GM18499 (cell line): ENCODE results near the gene LMO1.

Source experiments
- ATAC-seq: cut with Tn5 transposase; IDR thresholded peaks from one replicate; pipeline ENCODE4 v1.9.1; 2021; ENCODE audit warnings: moderate number of reproducible peaks; ENCODE audit not compliant: insufficient read depth, unreplicated experiment

The LMO1 gene

GRCh38 chr11:8209208-8209807, 54.4 kb downstream of the LMO1 start:
- ATAC-seq: no peak

DNA sequence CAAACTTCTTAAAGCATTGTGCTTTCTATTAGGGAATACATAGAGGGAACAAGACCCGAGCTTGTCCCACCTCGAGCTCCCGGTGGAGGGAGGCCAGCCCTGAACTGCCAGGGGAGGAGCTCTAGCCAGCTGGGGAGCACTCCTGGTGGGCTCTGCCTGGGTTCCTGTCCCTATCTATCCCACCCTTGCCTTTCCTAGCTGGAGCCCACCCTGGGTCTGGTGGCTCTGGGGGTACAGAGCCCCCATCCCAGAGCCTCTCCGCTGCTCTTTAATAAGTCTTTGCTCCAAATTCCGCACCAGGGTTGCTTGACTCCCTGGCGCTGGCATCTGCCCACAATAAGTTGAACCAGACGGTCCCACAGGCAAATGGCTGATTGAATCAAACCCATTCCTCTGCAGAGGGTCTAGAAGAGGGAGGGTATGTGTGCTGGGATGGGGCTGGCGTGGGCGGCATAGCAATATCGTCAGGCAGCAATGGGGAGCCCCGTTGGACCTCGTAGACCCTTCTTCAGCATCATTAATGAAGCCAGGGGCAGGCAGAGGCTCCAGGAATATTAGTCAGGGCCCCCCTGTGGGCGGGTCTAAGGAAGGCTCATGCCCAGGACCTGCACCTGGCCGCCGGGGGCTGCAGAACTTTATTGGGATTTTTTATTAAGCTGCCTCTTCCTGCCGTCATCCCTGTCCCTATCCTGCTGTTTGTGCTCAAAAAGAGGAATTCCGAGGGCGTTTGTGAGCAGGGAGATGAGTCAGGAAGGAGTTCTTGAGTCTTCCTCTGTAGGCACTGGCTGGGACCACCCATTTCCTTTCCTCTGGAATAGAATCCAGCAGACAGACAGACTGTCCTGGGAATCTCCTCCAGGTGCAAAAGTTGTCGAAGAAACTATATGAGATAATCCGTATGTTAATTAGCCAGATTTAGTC, 56.3 kb downstream of the LMO1 start:
- ATAC-seq: no peak

- no peak for ATAC-seq
These were observed 57.2 kb downstream of the LMO1 start for GRCh38 chr11:8206251-8207079.

GRCh38 chr11:8205566-8205965, 58.1 kb downstream of the LMO1 start:
- no peak for ATAC-seq

- ATAC-seq: no peak
These were observed 59.1 kb downstream of the LMO1 start for GRCh38 chr11:8204596-8204995.

DNA sequence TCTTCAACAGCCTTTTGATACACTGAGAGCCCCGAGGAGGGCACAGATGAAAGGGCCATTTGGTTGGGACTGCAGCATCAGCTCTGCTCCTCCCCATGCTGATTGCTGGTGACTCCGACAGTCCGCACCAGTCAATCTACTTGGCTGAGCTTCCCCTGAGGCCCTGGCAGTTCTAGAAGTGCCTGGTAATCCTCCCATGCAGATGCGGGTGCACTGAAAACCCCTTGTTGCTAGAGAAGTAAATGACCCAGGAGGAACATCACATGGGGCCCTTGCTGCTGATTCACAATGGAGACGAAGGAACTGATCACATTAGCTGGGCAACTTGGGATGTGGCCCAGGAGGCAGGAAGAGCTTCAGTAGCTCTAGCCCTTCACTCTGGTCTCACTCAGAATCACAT, 59.7 kb downstream of the LMO1 start:
- no peak for ATAC-seq

DNA sequence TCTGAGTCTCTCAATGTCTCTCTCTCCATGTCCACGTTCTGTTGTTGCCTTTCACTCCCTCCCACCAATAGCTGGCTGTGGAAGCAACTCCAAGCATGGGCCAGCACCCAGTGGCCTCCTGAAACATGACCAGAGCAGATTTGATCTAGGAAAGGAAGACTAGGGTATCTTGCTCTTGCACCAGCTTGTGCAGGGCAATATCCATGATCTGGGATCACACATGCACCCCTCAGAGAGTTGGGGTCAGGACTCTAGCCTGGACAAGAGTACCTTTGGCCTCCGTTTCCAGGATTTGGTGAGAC, 60.3 kb downstream of the LMO1 start:
- ATAC-seq: no peak

- ATAC-seq: no peak
These were observed 60.9 kb downstream of the LMO1 start for GRCh38 chr11:8202516-8203413.

DNA sequence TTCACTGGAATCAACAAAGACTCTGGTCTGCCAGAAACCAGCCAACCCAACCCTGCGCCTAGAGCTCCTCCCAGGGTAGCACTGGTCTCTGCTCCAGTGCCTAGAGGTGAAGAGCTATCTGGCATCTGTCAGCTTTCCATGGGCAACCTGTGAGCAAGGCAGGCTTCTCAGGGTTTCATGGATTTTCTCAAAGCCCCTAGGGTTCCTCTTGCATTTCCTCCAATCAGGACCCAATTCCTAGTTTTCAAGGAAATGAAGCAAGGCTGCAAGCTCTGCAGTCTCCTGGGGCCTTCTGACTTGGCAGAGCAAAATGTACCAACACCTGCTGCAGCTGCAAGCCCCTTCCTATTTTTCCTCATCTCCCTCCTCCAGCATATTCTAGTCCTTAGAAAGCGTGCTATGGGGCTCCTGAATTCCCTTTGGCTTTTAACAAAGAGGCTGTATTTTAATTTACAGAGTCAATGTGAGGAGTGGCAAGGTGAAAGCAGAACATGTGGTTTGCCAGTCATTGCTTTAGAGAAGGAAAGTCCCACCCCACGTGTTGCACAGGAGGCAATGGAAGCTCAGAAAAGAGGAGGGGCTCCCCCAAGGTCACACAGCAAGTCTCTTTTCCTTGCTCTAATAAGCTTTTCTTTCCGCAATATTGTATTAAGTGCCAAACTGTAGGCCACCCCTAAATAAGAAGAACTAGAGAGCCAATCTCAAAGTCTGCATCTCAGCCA, 61.9 kb downstream of the LMO1 start:
- ATAC-seq: no peak

DNA sequence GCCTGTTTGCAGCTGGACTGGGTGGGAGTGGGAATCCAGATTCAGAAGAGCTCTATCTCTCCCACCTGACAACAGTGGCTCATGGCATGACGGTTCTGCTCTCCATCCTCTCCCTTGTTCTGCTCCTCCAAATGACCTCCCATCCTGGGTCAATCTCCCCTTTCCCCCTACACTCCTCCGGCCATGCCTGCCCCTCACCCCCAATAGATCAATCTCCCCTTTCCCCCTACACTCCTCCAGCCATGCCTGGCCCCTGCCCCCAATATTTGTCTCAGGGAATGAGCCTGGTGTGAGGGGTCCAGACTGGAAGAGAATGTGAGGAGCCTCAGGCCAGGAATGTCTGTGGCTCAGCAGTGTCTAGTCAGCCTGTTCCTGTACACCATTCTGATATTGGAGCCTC, 64.0 kb downstream of the LMO1 start:
- ATAC-seq: no peak

DNA sequence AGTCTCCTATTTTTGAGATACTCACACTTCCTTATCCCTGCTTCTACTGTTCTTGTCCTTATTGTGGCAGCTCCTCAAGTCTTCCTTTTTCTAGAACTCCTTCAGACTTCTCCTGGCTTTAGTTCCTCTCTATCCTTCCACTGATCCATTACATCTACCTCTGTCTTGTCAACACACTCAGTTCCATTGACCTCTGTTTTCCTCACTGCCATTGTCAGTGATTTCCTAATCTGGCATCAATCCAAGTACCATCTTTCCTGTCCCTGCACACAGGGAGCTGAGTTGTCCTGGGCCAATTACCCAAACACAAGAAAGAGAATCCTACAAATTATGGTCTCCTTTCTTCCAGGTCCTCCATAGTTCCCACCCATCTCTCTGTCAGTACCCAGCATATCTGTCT, 66.9 kb downstream of the LMO1 start:
- ATAC-seq: no peak

DNA sequence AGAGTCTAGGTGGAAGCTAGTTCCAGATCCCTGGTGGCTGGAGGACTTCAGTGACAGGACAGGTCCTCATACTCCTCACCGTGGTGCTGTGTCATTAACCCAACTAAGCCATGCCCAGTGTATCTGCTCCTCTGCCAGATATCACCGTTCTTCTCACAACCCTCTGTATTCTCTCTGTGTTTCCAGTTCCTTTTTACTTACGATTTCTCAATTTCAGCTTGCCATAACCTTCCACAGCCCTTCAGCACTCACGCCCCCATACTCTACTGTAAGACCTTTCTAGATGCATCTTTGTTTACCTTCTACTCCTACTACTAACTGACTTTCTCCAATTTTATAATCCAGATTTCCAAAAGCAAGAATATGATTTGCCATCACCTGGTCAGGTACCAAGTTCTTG, 68.7 kb downstream of the LMO1 start:
- ATAC-seq: no peak

- no peak for ATAC-seq
These were observed 70.8 kb downstream of the LMO1 start for GRCh38 chr11:8192896-8193209.

DNA sequence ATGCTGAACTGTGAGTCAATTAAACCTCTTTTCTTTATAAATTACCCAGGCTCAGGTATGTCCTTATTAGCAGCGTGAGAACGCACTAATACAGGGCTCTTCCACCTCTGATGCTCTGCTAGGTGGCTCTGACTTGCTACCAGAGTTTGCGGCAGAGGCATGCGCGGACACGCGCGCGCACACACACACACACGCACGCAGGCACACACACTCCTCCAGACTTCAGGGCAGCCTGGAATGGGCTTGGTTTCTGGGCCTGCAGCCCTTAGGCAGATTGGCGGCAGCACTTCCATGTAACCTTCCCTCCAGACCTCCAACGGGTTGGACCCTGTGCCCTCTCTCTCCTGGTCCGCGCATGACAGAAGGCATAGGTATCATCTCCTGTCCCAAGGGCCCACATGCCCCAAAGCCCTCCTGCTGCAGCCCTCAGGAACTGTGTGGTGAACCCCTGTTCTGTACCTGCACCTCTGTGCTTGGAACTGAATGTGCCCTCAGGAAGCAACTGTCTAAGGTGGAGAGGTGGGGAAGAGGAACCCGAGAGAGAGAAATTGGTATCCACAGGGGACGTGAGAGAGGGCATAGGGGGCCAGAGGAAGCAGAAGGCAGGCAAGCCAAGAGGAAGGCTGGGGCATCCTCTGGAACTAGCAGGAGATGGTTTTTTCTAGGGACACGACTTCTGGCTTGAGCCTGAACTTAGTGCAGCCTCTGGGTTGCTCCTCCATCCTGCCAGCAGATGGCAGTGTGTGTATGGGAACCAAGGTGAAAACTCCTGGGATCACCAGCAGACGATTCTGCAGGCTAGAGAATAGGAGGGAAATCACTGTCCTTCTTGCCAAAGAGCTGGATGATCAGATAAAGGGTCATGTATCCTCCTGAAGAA, 71.4 kb downstream of the LMO1 start:
- ATAC-seq: no peak

- ATAC-seq: no peak
These were observed 73.2 kb downstream of the LMO1 start for GRCh38 chr11:8190431-8190830.

- ATAC-seq: no peak
These were observed 77.2 kb downstream of the LMO1 start for GRCh38 chr11:8186429-8186828.

GRCh38 chr11:8183111-8183510, 80.6 kb downstream of the LMO1 start:
- no peak for ATAC-seq

DNA sequence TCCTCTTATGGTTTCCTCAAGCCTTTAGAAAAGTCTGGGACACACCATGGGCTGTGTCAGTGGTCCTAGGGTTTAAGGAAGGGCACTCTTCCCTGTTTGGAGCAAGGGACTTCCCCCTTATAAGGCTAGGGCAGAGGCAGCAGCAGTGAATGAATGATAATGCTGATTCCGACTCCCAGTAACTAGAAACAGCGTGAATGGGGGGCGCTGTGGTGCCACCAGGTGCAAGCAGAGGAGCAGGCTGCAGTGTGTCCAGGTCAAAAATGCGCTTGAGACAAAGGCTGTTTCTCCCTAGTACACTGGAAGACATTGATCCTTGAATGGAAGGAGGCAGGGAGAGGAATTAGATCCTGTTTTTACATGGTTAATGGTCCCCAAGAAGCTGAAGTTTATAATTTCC, 83.2 kb downstream of the LMO1 start:
- no peak for ATAC-seq

DNA sequence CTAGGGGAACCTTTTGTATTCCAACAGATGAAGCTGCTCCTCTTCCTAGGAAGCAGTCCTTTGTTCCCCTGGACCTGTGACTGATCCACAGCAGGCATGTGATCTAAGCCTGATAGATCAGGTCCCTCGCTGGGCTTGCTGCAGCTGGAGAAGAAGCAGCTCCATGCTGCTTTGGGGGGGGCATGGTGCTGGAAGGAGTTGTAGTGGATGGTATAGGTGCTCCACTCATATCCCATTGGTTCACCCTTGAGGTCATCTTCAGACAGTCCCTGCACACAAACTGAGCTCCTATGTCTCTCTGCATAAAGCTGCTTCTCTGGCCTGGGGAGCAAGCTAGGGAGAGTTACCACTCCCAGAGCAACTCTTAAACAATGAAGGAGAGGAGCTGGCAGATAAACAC, 85.4 kb downstream of the LMO1 start:
- ATAC-seq: no peak
